ENCODE data around the gene TBCCD1.
"Not testable (repeated sequence)": the region's sequence is repeated elsewhere in the genome, so short reads cannot be mapped to it uniquely, and the experiment has no call there.

The TBCCD1 gene

DNA sequence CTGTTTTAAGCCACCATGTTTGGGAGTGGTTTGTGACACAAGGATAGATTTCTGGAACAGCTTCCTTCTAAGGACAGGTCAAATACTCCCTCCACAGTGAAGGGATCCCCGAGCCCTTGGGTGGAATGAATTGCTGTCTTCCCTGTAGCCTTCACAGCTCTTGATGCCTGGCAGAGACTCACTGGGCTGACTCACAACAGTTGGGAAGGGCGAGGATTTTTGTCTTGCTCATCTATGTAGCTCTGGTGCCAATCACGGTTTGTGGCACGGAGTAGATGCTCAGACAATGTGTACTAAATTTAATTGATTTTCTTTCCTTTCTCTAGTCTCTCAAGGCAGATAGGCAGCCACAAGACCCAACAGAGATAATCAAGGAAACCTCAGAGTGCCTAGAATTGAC lies 49.9 kb downstream of the TBCCD1 start:
- DNase-seq (ENCODE audit: low spot score) = no peak

DNA sequence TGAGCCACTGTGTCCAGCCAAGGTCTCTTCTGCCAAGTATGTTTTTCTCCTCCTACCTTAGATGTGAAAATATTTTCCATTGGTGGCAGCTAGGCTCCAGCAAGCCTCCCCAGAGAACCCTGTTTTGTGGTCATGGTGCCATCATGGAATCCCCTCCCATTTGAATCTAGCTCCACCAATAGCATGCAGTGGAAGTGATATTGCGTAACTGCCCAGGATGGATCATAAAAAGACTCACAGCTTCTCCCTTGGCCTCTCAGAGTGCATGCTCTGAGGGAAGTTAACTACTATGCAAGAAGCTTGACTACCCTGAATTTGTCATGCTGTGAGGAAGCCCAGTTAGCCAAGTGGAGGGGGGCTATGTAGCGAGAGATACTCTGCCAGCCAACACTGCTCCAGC lies 50.5 kb downstream of the TBCCD1 start:
- no peak for DNase-seq (ENCODE audit: low spot score)

DNA sequence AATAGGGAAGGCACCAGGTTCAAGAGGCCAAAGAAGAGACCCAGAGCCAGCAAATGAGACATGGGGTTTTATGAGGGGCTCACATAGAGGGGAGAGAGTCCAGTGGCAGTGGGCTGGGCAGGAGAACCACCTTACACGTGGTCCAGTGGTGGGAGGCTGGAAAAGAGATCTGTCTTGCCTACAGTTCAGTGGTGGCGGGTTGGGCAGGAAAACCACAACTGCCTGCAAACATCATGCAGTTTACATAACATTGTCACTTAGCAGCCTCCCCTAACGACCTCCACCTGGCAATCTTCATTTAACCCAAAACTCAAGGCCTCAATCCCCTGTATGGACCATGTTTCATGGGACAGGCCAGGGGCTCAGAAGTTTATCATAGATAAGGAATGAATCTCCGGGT lies 52.0 kb downstream of the TBCCD1 start:
- peak; percentile 64 for DNase-seq (ENCODE audit: low spot score)

DNA sequence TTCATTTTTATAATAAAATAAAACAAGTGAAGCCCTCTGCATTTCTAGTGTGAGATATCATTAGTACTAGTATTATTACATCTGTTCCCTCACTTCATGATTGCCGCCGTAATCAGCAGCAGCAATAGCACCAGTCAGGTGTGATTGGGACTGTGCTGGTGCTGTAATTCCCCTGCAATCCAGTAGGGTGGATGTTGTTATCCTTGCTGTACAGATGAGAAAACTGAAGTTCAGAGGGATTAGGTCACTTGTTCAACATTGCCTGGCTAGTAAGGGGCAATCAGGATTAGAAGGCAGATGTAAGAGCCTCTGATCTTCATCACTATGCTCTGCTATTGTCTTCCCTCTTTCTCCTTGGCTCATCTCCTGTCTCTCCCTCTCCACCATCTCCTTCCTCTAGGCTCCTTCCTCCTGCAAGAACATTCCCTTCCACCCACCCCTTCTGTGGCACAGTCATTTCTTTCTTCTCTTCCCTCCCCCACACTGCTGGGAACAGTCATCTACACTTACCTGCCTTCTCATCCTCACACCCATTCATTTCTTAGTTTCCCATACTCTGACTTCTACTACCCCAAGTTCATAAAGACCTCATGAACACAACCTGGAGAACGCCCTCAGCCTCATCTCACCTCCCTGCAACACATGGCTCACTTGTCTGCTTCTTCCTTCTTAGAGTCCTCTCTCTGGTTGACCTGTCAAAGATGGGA lies 52.7 kb downstream of the TBCCD1 start:
- peak; percentile 60 for DNase-seq (ENCODE audit: low spot score)

DNA sequence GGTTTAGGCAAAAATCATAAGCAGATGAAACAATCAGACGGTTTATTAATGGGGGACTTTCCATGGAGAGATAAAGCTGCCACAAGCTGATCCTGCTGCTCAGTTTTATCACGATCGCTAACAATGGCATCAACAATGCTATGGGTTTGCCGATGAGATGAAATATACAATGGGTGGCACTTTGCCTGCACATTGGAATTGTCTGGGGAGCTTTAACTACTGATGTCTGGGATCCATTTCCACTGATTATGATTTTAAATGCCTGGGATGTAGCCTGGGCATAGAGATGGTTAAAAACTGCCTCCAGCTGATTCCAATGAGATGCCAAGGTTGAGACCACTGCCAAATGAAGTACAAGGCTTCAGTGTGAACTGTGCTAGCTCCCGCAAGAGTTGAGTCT lies 53.8 kb downstream of the TBCCD1 start:
- no peak for DNase-seq (ENCODE audit: low spot score)

DNA sequence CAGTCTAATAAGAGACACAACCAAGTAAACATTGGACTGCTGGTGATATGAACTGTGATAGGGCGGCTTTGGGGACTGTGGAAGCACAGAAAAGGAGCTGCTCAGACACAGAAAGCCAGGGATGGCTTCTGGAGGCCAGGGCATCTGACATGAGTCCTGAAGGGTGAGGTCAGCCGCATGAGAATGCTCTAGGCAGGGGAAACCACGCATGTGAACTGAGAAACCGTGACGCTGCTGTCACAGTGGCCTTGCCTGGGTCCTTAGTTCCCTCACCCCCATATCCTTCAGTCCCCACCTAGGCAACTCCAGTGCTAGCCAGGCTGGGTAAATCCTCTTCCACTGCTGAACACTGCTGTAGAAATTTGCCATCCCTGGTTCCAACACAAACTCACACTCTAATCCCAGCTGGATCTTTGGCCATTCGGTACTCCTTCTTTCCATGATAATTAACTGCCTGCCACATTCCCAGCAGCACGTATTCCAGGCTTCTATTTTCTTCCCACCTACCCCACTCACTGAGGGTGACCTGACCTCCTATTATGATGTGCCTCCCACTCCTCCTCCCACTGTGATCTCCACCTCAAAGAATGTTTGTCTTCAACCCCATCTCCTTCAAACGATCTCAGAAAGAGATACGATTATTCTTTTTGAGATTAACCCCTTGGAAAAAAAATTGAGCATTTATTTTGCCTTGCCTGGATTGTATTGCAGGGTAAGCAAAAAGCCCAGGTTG lies 54.4 kb downstream of the TBCCD1 start:
- DNase-seq (ENCODE audit: low spot score) = no peak

DNA sequence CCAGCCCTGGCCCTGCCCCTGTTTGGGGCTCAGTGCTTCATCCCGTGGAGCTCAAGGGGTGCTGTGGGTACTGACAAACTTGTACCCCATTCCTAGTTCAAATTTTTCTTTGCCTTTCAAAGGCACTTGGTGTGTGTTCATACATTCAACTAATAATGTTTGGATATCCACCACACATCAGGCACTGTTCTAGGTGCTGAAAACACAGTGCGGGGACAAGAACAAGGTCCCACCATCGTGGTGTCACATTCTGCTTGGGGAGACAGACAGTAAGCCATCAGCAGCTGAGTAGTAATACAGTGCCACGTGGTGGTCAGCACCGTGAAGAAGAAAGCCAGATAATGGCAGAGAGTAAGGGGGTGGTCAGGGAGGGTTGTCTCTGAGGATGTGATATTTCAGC lies 55.4 kb downstream of the TBCCD1 start:
- DNase-seq (ENCODE audit: low spot score) = no peak

DNA sequence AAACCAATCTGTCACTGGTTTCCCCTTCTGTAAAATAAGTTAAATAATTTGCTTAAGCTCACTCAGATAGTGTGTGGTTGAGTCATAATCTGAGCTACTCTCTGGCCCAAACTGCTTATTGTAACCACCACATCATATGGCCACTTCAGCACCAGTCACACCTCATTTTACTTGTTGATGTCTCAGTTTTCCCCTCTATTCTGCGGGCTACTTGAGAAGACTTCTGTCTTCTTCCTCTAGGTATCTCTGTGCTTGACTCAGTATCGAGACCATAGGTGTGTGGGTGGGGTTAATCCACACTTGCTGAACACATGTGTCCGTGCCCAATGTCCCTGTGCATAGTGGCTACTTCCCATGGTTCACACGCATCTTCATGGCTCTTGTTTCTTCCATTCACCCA lies 55.9 kb downstream of the TBCCD1 start:
- DNase-seq (ENCODE audit: low spot score) = peak; percentile 55

DNA sequence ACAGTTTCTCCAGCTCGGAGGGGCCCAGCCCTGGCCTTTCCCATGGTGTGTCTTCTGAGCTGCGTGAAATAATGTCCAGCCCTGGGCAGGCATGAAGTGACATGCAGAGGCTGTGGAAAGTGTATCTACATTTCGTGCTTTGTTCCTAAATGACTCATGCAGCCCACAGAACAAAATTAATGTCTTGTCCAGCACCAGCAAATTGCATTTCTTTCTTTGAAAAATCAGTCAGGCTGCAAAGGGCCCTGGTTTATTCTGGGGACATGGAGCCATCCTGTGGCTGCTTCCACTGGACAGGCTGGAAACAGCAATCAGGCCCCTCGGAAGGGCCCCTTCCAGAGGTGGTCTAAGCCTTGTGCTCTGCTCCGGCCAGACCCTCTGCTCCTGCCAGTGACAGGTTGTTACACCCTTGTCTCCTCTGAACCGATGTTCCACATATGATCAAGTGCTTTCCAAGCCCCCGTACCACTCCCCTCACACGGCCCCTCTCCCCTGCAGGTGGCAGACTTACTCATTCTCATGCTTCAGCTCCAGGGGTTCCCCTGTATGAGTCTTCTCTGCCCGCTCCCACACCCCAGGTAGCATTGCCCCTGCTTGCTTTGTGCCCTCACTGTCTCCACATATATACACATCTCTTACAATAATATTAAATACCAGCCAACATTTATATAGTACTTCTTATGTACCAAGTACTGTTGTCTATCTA lies 56.6 kb downstream of the TBCCD1 start:
- no peak for DNase-seq (ENCODE audit: low spot score)

DNA sequence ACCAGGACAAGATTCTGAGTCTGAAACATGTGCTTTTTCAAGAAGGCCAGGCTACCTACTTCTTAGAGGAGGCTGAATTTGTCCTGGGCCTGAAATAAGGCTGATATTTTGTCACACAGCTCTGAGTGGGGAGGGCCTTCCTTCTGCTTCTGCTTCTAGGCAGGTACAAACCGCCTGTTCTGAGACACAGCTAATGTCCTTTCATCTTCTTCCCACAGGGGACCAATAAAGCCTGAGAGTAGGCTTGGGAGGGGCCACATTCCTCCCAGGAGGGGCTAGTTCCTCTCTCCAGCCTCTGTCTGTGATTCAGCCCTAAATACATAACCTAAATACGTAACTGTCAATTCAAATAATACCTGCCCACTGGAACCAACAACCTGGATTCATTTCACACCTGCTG lies 57.7 kb downstream of the TBCCD1 start:
- DNase-seq (ENCODE audit: low spot score) = no peak

DNA sequence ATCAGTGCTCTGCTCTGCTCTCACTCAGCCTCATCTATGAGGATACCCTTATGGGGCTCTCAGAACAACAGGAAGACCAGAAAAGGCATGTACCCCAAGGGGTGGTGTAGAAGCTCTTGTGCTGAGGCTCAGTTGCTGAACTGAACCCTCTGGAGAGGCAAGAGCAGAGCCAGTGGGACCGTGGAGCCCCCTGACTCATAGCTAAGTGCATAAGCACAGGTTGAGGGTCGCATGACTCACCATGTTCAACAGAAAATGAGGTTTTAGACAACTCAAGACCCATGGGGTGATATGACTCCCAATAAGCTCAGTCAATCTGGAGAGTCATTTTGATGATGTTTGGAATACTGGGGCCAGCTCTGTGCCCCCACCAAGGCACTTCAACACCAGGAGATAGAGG lies 60.3 kb downstream of the TBCCD1 start:
- peak; percentile 42 for DNase-seq (ENCODE audit: low spot score)

DNA sequence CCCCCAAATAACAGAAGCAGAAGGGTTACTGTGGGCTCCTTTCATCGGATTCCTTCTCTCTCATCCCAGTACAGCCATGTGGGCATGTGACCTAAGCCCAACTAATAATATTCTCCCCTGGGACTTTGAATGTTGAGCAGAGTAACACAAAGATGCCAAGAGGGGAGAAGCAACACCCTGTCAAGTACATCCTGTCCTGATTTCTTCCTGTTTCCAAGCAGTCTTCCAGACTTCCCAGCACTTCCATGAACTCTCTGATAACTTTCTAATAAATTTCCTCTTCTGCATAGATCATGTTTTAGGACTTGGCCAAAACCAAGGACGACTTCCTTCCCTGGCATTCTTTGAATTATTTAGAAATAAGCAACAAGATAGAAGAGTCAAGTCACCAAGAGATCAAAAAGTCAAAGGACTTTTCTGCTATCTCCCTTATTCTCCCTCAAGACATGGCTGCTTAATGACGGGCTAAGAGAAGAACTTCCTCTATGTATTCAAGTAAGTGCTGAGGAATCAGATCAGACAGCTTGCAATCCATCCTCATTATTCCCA lies 60.9 kb downstream of the TBCCD1 start:
- DNase-seq (ENCODE audit: low spot score) = no peak

DNA sequence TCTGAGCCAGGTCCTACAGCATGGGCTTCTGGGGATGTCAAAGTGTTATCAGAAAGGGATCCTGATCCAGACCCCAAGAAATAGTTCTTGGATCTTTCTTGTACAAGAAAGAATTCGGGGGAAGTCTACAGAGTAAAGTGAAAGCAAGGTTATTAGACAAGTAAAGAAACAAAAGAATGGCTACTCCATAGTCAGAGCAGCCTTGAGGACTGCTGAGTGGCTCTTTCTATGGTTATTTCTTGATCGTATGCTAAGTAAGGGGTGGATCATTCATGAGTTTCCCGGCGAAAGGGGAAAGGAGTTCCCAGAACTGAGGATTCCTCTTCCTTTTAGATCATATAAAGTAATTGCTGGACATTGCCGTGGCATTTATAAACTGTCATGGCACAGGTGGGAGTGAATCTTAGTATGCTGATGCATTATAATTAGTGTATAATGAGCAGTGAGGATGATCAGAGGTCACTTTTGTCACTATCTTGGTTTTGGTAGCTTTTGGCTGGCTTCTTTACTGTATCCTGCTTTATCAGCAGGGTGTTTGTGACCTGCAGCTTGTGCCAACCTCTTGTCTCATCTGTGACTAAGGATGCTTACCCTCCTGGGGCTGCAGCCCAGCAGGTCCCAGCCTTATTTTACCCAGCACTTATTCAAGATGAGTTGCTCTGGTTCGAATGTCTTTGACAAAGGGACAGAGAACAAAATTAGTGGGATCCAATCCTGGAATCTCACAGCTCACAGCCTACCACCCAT lies 64.0 kb downstream of the TBCCD1 start:
- no peak for DNase-seq (ENCODE audit: low spot score)

DNA sequence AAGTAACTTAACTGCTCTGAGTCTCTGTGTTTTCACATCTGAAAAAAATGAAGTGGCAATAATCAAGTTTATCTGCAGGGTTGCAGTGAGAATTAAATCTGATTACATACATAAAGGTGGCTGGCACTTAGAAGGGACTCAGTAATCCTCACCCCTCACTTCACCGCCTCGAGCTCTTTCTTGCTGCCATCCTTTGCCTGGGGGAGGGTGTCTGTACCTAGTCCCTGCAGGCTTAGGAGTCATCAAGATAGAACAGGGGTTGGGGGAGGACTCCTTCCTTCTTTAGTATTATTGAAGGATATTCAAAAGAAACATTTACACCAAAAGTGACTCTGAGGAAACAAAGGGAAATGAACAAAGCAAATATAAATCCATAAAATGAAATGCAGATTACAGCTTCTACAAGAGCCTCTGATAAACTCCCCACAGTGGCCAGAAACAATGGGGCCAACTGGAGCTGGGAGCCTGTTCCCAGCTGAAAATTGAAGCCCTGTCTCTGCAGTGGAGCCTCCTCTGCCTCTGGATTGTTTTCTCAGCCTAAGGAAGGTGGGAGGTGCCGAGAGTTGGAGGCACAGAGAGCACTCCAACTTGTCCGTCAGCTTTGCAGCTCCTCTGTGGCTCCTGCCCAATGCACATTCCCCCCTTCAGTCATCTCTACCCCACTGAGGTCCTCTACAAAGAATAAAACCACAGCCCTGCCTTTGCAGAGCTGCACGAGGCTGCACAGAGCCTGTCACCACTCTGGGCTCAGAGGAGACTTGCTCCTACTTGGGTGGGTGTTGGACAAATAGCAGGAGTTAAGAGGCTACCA lies 64.8 kb downstream of the TBCCD1 start:
- DNase-seq (ENCODE audit: low spot score) = no peak

DNA sequence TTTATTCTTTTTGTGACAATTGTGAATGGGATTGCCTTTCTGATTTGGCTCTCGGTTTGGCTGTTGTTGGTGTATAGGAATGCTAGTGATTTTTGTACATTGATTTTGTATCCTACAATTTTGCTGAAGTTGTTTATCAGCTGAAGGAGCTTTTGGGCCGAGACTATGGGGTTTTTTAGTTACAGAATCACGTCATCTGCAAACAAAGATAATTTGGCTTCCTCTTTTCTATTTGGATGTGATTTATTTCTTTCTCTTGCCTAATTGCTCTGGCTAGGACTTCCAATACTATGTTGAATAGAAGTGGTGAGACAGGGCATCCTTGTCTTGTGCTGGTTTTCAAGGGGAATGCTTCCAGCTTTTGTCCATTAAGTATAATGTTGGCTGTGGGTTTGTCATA lies 67.2 kb downstream of the TBCCD1 start:
- not testable (repeated sequence) for DNase-seq (ENCODE audit: low spot score)

DNA sequence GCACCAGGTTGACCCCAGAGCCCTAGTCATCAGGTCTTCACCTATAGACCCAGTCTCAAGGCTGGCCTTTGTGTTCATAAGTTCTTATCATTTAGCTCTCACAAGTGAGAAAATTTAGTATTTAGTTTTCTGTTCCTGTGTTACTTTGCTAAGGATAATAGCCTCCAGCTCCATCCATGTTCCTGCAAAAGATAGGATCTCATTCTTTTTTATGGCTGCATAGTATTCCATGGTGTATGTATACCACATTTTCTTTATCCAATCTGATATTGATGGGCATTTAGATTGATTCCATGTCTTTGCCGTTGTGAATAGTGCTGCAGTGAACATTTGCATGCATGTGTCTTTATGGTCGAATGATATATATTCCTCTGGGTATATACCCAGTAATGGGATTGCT lies 69.1 kb downstream of the TBCCD1 start:
- DNase-seq (ENCODE audit: low spot score) = not testable (repeated sequence)

DNA sequence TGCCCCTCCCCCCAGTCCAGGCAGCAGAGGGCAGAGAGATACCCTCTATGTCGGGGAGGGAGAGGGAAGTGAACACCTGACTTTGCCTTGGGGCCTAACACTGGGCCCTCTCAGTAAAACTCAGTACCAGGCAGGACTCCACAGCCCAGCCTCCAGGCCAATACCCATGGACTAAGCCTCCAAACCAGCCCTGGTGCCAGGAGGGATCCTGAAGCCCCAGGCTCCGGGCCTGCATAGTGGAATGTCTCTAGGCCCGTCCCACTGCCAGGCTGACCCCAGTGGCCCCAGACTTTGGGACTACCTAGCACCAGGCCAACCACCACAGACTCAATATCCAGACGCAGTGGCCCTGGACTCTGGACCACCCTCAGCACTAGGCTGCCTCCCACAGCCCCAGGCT lies 69.5 kb downstream of the TBCCD1 start:
- DNase-seq (ENCODE audit: low spot score) = no peak

DNA sequence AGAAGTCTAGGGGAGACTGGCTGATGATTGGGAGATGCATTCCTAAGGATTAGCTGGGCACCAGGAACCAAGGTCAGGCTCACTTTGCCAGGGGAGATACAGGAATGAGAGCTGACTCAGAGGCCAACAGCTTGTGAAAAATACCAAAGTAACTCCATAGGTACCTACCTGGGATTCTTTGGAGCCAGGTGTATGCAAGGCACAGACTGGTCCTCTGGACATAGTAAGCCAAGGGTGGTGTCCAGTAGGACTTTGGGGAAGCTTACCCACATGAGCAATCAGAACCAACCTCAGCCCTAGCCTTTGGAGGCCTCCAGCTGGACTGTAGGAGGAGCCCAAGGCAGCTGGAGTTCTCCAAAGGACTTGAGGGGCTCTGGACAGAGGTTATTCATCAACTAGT lies 70.5 kb downstream of the TBCCD1 start:
- DNase-seq (ENCODE audit: low spot score) = no peak

All from activated CD4-positive, alpha-beta T cell treated with anti-CD3 and anti-CD28 coated beads, Interleukin-2, Interleukin-4, amounts not matched to agents 100 ng/mL and 50 ng/mL, durations not matched to agents 16 hours and 8 hours (primary cell).